Gastroesophageal sphincter (tissue), 3 donors: ENCODE data around the gene DOK6.

Experiments used
- CTCF ChIP-seq, 4 experiments: fragments of 200-600 bp in 2 of 4; fragments of 450-650 bp in 2 of 4; sonication (generic) in 1 of 4; IDR thresholded peaks; one replicate each; pipeline ENCODE4 v1.5.1; 2017 to 2019; ENCODE audit warnings: antibody characterized with exemption in 4 of 4, mild to moderate bottlenecking in 2 of 4, moderate library complexity in 2 of 4
- EP300 ChIP-seq: sonication (generic); formaldehyde crosslinking; IDR thresholded peaks from one replicate; pipeline ENCODE4 v1.6.1; 2017; ENCODE audit warnings: antibody characterized with exemption, mild to moderate bottlenecking
- POLR2AphosphoS5 ChIP-seq: sonication (generic); formaldehyde crosslinking; IDR thresholded peaks from one replicate; pipeline ENCODE4 v1.6.1; 2017; ENCODE audit warnings: antibody characterized with exemption

- TF ChIP-seq CTCF (IDR thresholded peaks at IDR 0.05): no peak
- no peak for TF ChIP-seq EP300
- no peak for TF ChIP-seq POLR2AphosphoS5
Observed at GRCh38 chr18:69584429-69584828, 183.7 kb downstream of the DOK6 start.
